MM.1S (cell line): ENCODE data around the gene NFKB1.
A peak's percentile ranks its signal among the peaks of the same experiment; 100 is the strongest.

ENCODE experiments used
- DNase-seq: peaks from one replicate; pipeline ENCODE4 v3.0.0-alpha.2; 2015
- H2AFZ ChIP-seq: fragments of 300-600 bp; sonication (generic); 2 replicates; pipeline ENCODE4 v1.6.0; 2016; ENCODE audit warnings: antibody characterized with exemption, low read length
- H3F3A ChIP-seq: fragments of 300-600 bp; sonication (generic); 2 replicates; pipeline ENCODE4 v1.6.1; 2016; ENCODE audit warnings: mild to moderate bottlenecking, antibody characterized with exemption, low read length, moderate library complexity, mixed read lengths; ENCODE audit not compliant: insufficient read depth
- H3K27ac ChIP-seq: fragments of 300-600 bp; sonication (generic); 2 replicates; pipeline ENCODE4 v1.5.1; 2016; ENCODE audit warnings: mild to moderate bottlenecking, low read length
- H3K27me3 ChIP-seq: fragments of 300-600 bp; sonication (generic); replicated peaks from 2 replicates; pipeline ENCODE4 v1.6.0; 2016; ENCODE audit warnings: low read length; ENCODE audit not compliant: insufficient read depth
- H3K36me3 ChIP-seq: fragments of 300-600 bp; sonication (generic); replicated peaks from 2 replicates; pipeline ENCODE4 v1.6.1; 2016; ENCODE audit warnings: mild to moderate bottlenecking, low read length, mixed read lengths; ENCODE audit not compliant: insufficient read depth
- H3K4me1 ChIP-seq: fragments of 300-600 bp; sonication (generic); 2 replicates; pipeline ENCODE4 v1.6.1; 2016; ENCODE audit warnings: low read length, mixed read lengths
- H3K4me2 ChIP-seq: fragments of 300-600 bp; sonication (generic); 2 replicates; pipeline ENCODE4 v1.6.0; 2016; ENCODE audit warnings: low read depth, low read length
- H3K4me3 ChIP-seq: fragments of 300-600 bp; sonication (generic); 2 replicates; pipeline ENCODE4 v1.5.1; 2016; ENCODE audit warnings: low read length, mixed read lengths
- H3K79me2 ChIP-seq: fragments of 300-600 bp; sonication (generic); 2 replicates; pipeline ENCODE4 v1.6.1; 2016; ENCODE audit warnings: mixed run types, low read length, mixed read lengths
- H3K9ac ChIP-seq: fragments of 300-600 bp; sonication (generic); 2 replicates; pipeline ENCODE4 v1.6.1; 2016; ENCODE audit warnings: low read length, mixed read lengths
- H3K9me2 ChIP-seq: fragments of 300-600 bp; sonication (generic); replicated peaks from 2 replicates; pipeline ENCODE4 v1.6.1; 2016; ENCODE audit warnings: mild to moderate bottlenecking, low read length, mixed read lengths; ENCODE audit not compliant: insufficient read depth
- H3K9me3 ChIP-seq: fragments of 300-600 bp; sonication (generic); replicated peaks from 2 replicates; pipeline ENCODE4 v1.6.1; 2016; ENCODE audit warnings: mild to moderate bottlenecking, low read length, mixed read lengths; ENCODE audit not compliant: insufficient read depth
- H4K20me1 ChIP-seq: fragments of 300-600 bp; sonication (generic); 2 replicates; pipeline ENCODE4 v1.6.1; 2016; ENCODE audit warnings: mild to moderate bottlenecking, low read length, moderate library complexity, mixed read lengths; ENCODE audit not compliant: insufficient read depth
- EZH2 ChIP-seq: fragments of 300-600 bp; sonication (generic); optimal IDR thresholded peaks from 2 replicates; pipeline ENCODE3; 2017; ENCODE audit warnings: low read depth, mild to moderate bottlenecking, antibody characterized with exemption, low read length, mixed read lengths
- EZH2phosphoT487 ChIP-seq: fragments of 300-600 bp; sonication (generic); IDR thresholded peaks from 2 replicates; pipeline ENCODE4 v1.6.1; 2018; ENCODE audit warnings: antibody characterized with exemption, low read length
- TF ChIP-seq, protein P1 (sequence below): fragments of 300-600 bp; sonication (generic); IDR thresholded peaks from 2 replicates; pipeline ENCODE4 v1.5.1; 2016; ENCODE audit warnings: antibody characterized with exemption, low read length, mixed read lengths

The NFKB1 gene, protein sequence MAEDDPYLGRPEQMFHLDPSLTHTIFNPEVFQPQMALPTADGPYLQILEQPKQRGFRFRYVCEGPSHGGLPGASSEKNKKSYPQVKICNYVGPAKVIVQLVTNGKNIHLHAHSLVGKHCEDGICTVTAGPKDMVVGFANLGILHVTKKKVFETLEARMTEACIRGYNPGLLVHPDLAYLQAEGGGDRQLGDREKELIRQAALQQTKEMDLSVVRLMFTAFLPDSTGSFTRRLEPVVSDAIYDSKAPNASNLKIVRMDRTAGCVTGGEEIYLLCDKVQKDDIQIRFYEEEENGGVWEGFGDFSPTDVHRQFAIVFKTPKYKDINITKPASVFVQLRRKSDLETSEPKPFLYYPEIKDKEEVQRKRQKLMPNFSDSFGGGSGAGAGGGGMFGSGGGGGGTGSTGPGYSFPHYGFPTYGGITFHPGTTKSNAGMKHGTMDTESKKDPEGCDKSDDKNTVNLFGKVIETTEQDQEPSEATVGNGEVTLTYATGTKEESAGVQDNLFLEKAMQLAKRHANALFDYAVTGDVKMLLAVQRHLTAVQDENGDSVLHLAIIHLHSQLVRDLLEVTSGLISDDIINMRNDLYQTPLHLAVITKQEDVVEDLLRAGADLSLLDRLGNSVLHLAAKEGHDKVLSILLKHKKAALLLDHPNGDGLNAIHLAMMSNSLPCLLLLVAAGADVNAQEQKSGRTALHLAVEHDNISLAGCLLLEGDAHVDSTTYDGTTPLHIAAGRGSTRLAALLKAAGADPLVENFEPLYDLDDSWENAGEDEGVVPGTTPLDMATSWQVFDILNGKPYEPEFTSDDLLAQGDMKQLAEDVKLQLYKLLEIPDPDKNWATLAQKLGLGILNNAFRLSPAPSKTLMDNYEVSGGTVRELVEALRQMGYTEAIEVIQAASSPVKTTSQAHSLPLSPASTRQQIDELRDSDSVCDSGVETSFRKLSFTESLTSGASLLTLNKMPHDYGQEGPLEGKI

DNA sequence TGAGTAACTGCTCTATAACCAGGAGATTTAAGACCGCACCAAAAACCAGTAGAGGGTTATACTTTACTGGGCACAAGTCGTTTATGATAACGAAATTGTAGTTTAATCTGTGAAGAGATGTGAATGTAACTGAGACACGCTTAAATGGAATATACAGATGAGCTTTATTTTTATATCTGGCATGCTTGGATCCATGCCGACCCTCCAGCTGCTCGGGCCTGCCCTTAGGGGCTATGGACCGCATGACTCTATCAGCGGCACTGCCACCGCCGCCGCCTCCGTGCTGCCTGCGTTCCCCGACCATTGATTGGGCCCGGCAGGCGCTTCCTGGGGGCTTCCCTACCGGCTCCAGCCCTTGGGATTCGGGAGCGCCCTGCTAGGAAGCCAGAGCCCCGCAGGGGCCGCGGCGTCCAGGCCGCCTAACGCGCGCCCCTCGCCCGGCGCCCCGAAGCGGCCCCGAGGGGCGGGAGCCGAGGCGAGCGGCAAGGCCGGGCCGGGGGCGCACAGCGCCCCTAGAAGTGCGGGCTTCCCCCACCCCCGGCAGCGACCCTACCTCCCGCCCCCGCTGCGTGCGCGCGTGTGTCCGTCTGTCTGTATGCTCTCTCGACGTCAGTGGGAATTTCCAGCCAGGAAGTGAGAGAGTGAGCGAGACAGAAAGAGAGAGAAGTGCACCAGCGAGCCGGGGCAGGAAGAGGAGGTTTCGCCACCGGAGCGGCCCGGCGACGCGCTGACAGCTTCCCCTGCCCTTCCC lies at the start of gene NFKB1:
Gene NFKB1 (plus strand): TSS at position 664 of the 751 bp plus-strand sequence. CDS start 24,160 bp downstream, outside the sequence.
- H3K9me3 ChIP-seq, result no peaks in the 10 kb centered on the region
- H3K9me2 ChIP-seq, result no peaks in the 10 kb centered on the region
- no peaks in the 10 kb centered on the region for H3K27me3 ChIP-seq
- H3K9ac ChIP-seq, result peak within 1 kb of the TSS; percentile 98
- no peaks in the 10 kb centered on the region for H3K36me3 ChIP-seq
- H3K79me2 ChIP-seq, result peaks cover 42% of the 10 kb centered on the region
- peak within 1 kb of the TSS; percentile 97 for H3K27ac ChIP-seq
- H4K20me1 ChIP-seq, result peaks cover 9% of the 10 kb centered on the region; the same call in 1 of the 2 replicates
- peaks cover 14% of the 10 kb centered on the region; the same call in 1 of the 2 replicates for H3K4me1 ChIP-seq
- H3K4me2 ChIP-seq, result peak within 1 kb of the TSS; percentile 83
- peak within 1 kb of the TSS; percentile 84 for H2AFZ ChIP-seq
- DNase-seq, result peak; percentile 76
- TF ChIP-seq, protein P1, sequence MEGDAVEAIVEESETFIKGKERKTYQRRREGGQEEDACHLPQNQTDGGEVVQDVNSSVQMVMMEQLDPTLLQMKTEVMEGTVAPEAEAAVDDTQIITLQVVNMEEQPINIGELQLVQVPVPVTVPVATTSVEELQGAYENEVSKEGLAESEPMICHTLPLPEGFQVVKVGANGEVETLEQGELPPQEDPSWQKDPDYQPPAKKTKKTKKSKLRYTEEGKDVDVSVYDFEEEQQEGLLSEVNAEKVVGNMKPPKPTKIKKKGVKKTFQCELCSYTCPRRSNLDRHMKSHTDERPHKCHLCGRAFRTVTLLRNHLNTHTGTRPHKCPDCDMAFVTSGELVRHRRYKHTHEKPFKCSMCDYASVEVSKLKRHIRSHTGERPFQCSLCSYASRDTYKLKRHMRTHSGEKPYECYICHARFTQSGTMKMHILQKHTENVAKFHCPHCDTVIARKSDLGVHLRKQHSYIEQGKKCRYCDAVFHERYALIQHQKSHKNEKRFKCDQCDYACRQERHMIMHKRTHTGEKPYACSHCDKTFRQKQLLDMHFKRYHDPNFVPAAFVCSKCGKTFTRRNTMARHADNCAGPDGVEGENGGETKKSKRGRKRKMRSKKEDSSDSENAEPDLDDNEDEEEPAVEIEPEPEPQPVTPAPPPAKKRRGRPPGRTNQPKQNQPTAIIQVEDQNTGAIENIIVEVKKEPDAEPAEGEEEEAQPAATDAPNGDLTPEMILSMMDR, result no peak
- TF ChIP-seq EZH2, result no peak
- TF ChIP-seq EZH2phosphoT487, result no peak
- peaks cover 29% of the 10 kb centered on the region for H3F3A ChIP-seq
- peak within 1 kb of the TSS; percentile 97 for H3K4me3 ChIP-seq

DNA sequence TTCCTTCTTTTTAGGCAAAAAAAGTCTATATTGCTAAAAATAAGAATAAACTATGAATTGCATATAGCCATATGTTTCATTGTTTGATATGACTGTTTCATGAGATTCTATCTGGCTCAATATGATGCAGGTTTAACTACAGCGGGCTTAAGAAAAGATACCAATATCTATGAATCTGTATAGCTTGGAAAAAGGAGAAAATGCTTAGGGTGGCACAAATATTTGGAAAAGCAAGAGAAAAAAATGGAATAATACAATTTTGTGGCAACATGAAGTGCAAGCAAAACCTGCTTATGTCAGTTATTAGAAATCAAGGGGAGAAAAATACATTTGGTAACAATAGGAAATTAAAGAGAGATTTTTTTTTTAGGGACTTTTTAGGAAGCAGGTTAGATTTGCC lies 48.3 kb upstream of the NFKB1 start:
- Histone ChIP-seq H3K9ac (no peak overlapping the region), H4K20me1 (no peaks in the 10 kb centered on the region), H3K36me3 (no peaks in the 10 kb centered on the region), H3K9me3 (no peaks in the 10 kb centered on the region), H3F3A (no peaks in the 10 kb centered on the region), H3K27me3 (no peaks in the 10 kb centered on the region), H2AFZ (no peak overlapping the region), H3K4me3 (no peak overlapping the region), H3K79me2 (no peaks in the 10 kb centered on the region), H3K4me2 (no peak overlapping the region), H3K4me1 (peaks cover 2% of the 10 kb centered on the region; the same call in 1 of the 2 replicates), H3K9me2 (no peaks in the 10 kb centered on the region), H3K27ac (no peak overlapping the region)
- DNase-seq, result no peak
- TF ChIP-seq EZH2, result no peak
- no peak for TF ChIP-seq EZH2phosphoT487
- TF ChIP-seq, protein P1, result no peak

DNA sequence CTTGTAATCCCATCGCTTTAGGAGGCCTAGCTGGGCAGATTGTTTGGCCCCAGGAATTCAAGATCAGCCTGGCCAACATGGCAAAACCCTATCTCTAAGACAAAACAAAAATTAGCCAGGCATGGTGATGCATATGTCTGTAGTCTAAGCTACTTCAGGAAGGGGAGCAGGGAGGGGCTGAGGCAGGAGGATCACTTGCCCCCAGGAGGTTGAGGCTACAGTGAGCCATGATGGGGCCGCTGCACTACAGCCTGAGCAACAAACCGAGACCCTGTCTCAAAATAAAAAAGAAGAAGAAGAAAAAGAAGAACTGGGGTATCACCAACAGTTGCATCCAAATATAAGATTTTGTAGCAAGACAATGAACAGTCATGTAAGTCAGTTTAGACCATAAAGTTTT lies 47.3 kb upstream of the NFKB1 start:
- Histone ChIP-seq H3K27ac (no peak overlapping the region), H3K4me2 (no peak overlapping the region)
- TF ChIP-seq, protein P1, result no peak
- TF ChIP-seq EZH2phosphoT487 (no peak), EZH2 (no peak)

More for the DNA sequence above, 47.3 kb upstream of the NFKB1 start:
- no peak overlapping the region for H2AFZ ChIP-seq
- no peaks in the 10 kb centered on the region for H3K79me2 ChIP-seq
- no peaks in the 10 kb centered on the region for H4K20me1 ChIP-seq
- DNase-seq, result no peak
- H3F3A ChIP-seq, result no peaks in the 10 kb centered on the region
- H3K4me3 ChIP-seq, result no peak overlapping the region
- no peaks in the 10 kb centered on the region for H3K36me3 ChIP-seq
- no peak overlapping the region for H3K9ac ChIP-seq
- no peaks in the 10 kb centered on the region for H3K27me3 ChIP-seq
- no peaks in the 10 kb centered on the region for H3K4me1 ChIP-seq
- no peaks in the 10 kb centered on the region for H3K9me2 ChIP-seq
- no peaks in the 10 kb centered on the region for H3K9me3 ChIP-seq
